CD4-positive, alpha-beta T cell treated with Interleukin-10 for 1 hour (primary cell): ENCODE results near the gene BCAR1.

ENCODE experiments used
- DNase-seq: peaks from one replicate; pipeline ENCODE4 v3.0.0-alpha.2; 2020

The BCAR1 gene

DNA sequence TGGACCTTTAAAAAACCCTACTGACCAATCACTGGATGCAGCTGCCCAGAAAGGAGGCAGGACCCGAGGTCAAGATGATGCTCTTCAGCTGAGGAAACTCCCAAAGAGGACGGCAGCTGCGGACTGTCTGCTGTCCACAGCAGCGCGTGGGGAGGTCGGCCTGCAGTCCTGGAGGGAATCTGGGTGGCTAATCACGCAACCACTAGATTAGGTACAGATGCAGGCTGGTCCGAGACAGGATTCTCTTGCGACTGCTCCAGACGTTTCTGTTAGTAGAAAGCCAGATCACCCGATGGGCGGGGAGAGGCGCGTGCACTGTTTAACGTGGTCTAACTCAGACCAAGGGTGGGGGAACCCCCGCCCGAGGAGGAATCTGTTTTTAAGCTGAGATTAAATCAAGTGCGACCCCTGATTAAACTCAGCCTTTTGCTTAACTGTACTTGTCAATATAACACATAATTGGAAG lies 53.3 kb downstream of the BCAR1 start:
- no peak for DNase-seq

DNA sequence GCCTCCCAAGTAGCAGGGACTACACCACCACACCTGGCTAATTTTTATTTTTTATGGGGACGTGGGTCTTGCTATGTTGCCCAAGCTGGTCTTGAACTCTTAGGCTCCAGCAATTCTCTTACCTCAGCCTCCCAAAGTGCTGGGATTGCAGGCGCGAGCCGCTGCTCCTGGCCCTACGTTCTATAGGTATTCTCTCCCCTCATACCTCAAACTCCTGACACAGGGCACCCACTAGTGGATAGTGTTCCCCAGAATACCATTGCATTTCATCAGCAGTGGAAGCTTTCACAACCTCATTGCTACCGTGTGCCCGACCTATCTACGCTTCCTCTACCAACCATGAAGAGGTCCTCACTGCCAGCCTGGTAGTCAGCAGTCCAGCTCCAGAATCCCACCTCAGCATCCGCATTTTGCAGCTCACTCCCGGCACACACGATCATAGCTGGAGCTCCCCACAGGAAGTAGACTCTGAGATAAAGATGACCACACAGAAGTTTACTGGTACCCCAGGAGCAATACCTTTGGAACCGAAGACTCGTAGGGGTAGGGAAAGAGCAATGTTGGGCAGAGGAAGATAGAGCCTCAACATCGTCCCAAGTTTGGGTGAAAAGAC lies 53.8 kb downstream of the BCAR1 start:
- no peak for DNase-seq

DNA sequence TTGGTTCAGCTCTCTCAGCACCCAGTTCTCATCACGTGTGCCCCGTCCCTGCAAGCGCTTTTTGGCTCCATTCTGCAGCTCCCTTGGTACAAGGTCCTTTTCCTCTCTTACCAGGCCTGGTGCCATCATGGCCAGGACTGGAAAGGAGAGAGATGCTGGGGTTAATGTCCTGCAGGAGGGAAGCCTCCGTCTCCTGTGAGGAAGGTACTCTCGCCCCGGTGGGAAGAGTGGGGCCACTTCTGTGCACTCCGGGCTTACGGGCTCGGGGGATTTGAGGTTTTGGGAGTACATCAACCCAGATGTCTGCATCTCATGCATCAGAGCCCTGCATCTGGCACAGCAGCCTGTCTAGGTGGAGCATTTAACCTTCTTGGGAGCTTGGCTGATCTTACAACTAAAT lies 54.6 kb downstream of the BCAR1 start:
- DNase-seq, result no peak

DNA sequence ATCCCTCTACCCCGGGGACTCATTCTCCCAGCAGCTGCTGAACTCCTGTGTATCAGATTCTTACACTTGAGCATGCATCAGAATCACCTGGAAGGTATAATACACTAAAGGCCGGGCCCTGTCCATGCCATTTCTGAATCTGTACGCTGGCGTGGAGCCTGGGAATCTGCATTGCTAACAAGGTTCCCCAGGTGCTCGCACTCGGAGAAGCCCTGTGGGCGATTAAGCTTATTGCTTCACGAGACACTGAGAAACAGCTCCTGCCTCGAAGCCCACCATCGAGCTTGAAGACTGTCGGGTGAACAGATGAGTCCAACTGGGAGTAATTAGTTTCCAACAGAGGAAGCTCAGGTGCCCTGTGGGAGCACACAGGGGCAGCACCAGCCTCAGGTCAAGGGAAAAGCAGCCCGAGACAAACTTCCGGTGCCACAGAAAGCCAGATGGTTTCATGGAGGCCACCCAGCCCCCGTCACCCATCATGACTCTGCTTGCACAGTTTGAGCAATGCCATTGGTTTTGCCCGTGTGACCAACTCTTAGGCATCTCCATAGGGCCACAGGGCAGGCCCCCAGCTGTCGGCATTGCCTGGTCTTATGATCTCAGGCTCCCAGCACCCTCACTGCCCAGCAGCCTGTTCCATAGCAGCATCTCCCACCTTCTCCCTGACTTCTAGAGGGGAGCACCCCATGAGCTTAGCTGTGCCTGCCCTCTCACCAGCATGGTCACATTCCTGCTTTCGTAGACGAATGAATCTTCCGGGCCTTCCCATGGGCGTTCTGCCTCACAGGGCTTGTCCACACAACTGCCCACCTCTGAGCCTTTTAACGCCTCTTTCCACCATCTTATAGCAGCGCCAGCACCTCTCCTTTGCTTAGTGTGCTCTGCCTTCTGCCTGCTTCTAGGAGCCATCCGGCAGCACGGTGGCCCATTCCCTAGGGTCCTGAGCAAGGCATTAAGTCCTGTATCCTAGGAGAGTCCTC lies 55.3 kb downstream of the BCAR1 start:
- DNase-seq, result no peak

DNA sequence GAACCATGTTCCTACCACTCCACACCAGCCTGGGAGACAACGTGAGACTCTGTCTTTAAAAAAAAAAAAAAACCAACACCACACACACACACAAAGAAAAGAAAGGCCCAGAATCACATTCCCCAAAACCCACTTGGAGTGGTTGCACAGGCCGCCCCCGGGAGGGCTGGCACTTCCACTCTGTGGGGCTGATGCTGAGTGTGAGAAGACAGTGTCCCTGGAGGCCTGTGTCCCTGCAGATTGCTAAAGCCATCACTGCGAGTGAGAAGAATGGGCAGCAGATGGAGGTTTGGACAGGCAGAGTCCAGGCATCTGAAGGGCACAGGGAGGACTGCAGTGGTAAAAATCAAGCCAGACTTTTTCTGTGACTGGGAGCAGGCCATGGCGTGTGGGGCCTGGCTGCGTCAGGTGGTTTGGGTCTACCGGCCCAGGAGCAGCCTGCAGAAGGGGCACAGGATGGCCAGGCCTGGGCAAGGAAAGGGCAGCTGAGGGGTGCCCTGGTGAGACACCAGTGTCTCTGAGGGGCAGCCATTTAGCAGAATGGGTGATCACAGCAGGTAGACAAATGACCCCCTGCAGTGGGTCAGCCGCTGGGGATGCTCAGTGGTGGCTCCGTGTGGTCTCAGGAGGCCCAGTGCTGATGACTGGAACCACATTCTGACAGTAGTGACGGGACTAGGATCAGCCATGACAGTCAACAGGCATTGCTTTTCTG lies 57.5 kb downstream of the BCAR1 start:
- no peak for DNase-seq

DNA sequence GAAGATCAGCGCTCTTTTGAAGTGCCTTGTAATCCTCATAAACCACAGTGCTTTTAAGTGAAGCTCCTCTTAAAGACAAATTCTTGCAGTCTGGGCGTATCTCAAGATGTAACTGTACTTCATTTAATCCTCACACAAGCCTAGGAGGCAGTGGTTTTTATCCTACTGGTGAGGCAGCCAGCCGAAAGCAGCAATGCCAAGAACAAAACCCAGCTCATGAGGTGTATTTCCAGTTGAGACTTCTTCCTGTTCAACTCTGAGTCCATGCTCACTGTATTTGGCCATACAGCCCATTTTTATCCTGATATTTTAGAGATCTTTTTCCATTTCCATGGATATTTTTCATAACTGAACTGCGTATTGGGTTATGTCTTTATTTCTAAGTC lies 58.2 kb downstream of the BCAR1 start:
- DNase-seq, result no peak

DNA sequence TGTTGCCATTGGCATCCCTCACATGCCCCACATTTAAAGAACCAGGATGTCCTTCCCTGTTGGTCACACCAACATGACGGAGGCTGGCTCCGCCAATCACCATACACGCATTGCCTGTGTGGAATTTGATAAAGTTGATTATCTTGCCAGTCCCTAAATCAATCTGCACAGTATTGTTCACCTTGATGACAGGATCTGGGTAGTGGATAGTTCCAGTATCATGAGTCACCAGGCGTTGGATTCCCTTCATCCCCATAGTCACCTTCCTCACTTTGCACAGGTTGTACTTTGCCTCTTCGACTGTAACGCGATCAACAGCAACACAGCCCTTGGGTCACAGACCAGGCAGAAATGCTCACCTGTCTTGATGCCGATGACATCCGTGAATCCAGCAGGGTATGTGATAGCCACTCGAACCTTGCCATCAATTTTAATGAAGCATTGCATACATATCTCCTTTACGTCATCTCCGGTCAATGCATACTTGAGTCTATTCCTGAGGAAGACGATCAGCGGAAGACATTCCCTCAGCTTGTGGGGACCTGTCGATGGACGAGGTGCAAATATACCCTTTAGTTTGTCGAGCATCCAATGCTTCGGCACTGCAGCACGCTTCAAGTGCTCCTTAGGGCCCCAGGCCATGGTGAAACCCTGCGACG lies 58.7 kb downstream of the BCAR1 start:
- no peak for DNase-seq

DNA sequence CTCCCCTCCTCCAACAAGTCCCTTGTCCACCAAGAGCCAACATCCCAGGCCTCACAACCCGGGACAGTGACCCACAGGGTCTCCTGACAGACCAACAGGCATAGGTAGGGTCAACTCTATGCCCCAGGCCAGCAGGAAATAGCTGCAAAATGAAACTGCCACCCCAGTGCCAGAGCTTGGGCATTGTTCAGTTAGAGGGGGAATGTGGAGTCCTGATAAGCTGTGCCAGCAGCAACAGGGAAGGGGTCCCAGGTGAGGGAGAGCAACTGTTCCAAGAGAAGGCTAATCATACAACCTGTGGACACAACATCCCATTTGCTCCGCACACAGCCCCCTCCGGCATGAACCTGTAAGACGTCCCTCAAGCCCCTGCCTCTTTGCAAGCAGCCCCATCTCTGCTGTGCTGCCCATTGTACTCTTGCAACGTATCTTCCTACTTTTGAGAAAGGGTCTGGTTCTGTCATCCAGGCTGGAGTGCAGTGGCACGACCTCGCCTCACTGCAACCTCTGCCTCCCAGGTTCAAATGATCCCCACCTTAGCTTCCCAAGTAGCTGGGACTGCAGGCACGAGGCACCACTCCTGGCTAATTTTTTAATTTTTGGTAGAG lies 61.7 kb downstream of the BCAR1 start:
- DNase-seq, result no peak

DNA sequence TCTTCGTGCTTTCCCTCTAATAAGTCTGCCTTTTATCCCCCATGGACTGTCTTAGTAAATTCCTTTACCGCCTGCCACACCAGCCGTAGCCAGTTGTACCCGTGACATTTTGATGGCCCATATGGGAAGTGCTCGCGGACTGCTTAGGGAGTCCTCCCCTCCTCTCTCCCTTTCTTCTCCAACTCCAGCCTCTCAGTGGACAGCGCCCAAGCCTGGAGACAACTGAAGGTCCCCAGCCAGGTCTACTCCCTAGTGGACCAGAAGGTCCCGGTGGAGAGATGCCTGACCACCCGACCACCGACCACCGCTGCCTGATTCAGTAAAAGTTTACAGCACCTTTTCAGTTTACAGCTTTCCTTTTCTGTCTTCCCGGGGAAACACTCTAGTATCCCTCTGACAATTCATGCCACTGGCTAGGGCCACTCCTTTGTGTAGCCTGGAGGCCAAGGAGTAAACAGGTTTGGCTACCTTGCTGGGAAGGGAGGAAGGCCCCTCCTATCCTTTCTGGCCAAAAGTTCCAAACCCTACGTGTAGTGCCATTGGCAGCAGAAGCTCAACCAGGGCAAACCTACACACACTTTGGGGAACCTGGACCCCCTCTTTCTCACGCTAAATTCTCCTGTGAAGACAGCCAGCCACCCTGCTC lies 62.5 kb downstream of the BCAR1 start:
- DNase-seq, result no peak

DNA sequence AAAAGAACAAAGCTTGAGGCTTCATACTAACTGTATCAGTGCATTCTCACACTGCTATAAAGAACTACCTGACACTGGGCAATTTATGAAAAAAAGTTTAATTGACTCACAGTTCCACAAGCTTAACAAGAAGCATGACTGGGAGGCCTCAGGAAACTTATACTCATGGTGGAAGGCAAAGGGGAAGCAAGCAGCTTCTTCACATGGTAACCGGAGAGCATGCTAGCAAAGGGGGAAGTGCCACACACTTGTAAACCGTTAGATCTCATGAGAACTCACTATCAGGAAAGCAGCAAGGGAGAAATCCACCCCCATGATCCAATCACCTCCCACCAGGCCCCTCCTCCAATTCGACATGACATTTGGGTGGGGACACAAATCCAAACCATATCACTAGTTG lies 69.8 kb downstream of the BCAR1 start:
- DNase-seq, result no peak

DNA sequence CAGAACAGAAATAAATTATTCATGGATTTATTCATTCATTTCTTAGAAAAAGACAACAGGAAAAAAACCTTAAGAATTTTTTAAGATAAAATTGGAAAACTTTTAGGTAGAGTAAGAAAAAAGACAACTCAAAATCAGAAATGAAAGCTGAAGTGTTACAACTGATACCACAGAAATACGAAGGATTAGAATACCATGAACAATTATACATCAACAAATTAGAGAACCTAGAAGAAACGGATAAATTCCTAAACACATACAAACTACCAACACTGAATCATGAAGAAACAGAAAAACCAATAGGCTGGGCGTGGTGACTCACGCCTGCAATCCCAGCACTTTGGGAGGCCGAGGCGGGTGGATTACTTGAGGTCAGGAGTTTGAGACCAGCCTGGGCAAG lies 72.2 kb downstream of the BCAR1 start:
- no peak for DNase-seq
